Astrocyte (in vitro differentiated cells and primary cell): ENCODE measurements around the gene PDGFA. TPM values are rescaled to one million over a fixed set of nuclear protein-coding genes. Genes with fewer than 3 reads are reported as not detected.

ENCODE experiments used
- DNase-seq: peaks from one replicate; pipeline ENCODE4 v3.0.0-alpha.2; 2010; ENCODE audit warnings: low read depth
- FAIRE-seq: peaks from 2 replicates; lab custom pipeline; 2011; peaks lifted over from hg19 to GRCh38; lab: Jason Lieb, UNC
- H2AFZ ChIP-seq: 2 replicates; pipeline ENCODE4 v1.6.0; 2012; ENCODE audit warnings: low read depth, low read length, inconsistent platforms
- H3K27ac ChIP-seq: 2 replicates; pipeline ENCODE4 v1.5.1; 2011; ENCODE audit warnings: low read depth, low read length, inconsistent platforms
- H3K27me3 ChIP-seq: 2 replicates; pipeline ENCODE4 v1.6.0; 2011; ENCODE audit warnings: low read length, inconsistent platforms; ENCODE audit not compliant: insufficient read depth
- H3K36me3 ChIP-seq: 2 replicates; pipeline ENCODE4 v1.5.1; 2011; ENCODE audit warnings: low read length, inconsistent platforms; ENCODE audit not compliant: insufficient read depth
- H3K4me1 ChIP-seq: 2 replicates; pipeline ENCODE4 v1.5.1; 2011; ENCODE audit warnings: low read length, inconsistent platforms; ENCODE audit not compliant: insufficient read depth
- H3K4me2 ChIP-seq: 2 replicates; pipeline ENCODE4 v1.6.0; 2012; ENCODE audit warnings: low read length, inconsistent platforms
- H3K4me3 ChIP-seq: 2 replicates; pipeline ENCODE4 v1.5.1; 2011; ENCODE audit warnings: low read depth, mild to moderate bottlenecking, low read length, inconsistent platforms; ENCODE audit not compliant: insufficient read depth
- H3K79me2 ChIP-seq: 2 replicates; pipeline ENCODE4 v1.6.0; 2012; ENCODE audit warnings: mild to moderate bottlenecking, low read length, inconsistent platforms; ENCODE audit not compliant: insufficient read depth
- H3K9ac ChIP-seq: 2 replicates; pipeline ENCODE4 v1.6.0; 2012; ENCODE audit warnings: mild to moderate bottlenecking, low read length, inconsistent platforms
- H3K9me3 ChIP-seq: 2 replicates; pipeline ENCODE4 v1.5.1; 2012; ENCODE audit warnings: low read depth, mild to moderate bottlenecking, low read length, inconsistent platforms; ENCODE audit not compliant: insufficient read depth
- H4K20me1 ChIP-seq: 2 replicates; pipeline ENCODE4 v1.6.0; 2012; ENCODE audit warnings: low read length, inconsistent platforms; ENCODE audit not compliant: insufficient read depth
- H3K27ac Mint-ChIP-seq: one replicate; pipeline ENCODE4 v1.8.0; 2021; ENCODE audit warnings: mild to moderate bottlenecking, mixed read lengths; ENCODE audit not compliant: unreplicated experiment
- H3K27me3 Mint-ChIP-seq: one replicate; pipeline ENCODE4 v1.8.0; 2021; ENCODE audit warnings: low read depth, mixed read lengths; ENCODE audit not compliant: unreplicated experiment
- H3K36me3 Mint-ChIP-seq: one replicate; pipeline ENCODE4 v1.8.0; 2021; ENCODE audit warnings: low read depth, mixed read lengths; ENCODE audit not compliant: unreplicated experiment
- H3K4me1 Mint-ChIP-seq: one replicate; pipeline ENCODE4 v1.8.0; 2021; ENCODE audit warnings: low read depth, mixed read lengths; ENCODE audit not compliant: unreplicated experiment
- H3K4me3 Mint-ChIP-seq: one replicate; pipeline ENCODE4 v1.8.0; 2021; ENCODE audit warnings: mild to moderate bottlenecking, moderate library complexity, mixed read lengths; ENCODE audit not compliant: unreplicated experiment
- H3K9me3 Mint-ChIP-seq: one replicate; pipeline ENCODE4 v1.8.0; 2021; ENCODE audit warnings: mild to moderate bottlenecking, mixed read lengths; ENCODE audit not compliant: unreplicated experiment
- CTCF ChIP-seq: IDR thresholded peaks from 2 replicates; pipeline ENCODE4 v1.5.1; 2011; ENCODE audit warnings: low read depth, mild to moderate bottlenecking, inconsistent platforms, low read length, moderate library complexity; ENCODE audit not compliant: insufficient read depth
- EZH2 ChIP-seq: IDR thresholded peaks from 2 replicates; pipeline ENCODE4 v1.6.1; 2012; ENCODE audit warnings: mild to moderate bottlenecking, low read length, inconsistent platforms; ENCODE audit not compliant: insufficient read depth
- total RNA-seq: library from RNA; stranded (reverse); gene quantifications from 2 replicates; pipeline ENCODE4 v1.2.1, GENCODE V29; 2021

Gene PDGFA
- total RNA-seq, 1 donor from 2014 or later: 47.1 TPM

- Histone ChIP-seq H3K9ac (no peak overlapping the region), H3K9me3 (no peaks in the 10 kb centered on the region), H3K36me3 (no peaks in the 10 kb centered on the region), H3K4me1 (peaks cover 37% of the 10 kb centered on the region), H3K79me2 (peaks cover 73% of the 10 kb centered on the region), H3K4me3 (no peak overlapping the region), H2AFZ (no peak overlapping the region), H3K27me3 (no peaks in the 10 kb centered on the region), H3K4me2 (no peak overlapping the region), H3K27ac (no peak overlapping the region), H4K20me1 (peaks cover 67% of the 10 kb centered on the region)
- Mint-ChIP-seq H3K27me3 (no peaks in the 10 kb centered on the region), H3K4me3 (no peak overlapping the region), H3K4me1 (peaks cover 17% of the 10 kb centered on the region), H3K27ac (no peak overlapping the region), H3K9me3 (no peaks in the 10 kb centered on the region), H3K36me3 (peaks cover 7% of the 10 kb centered on the region)
- no peak for FAIRE-seq
- DNase-seq: no peak
- no peak for TF ChIP-seq EZH2
- TF ChIP-seq CTCF: no peak
Measured at GRCh38 chr7:511476-512145, 8.0 kb downstream of the PDGFA start.

GRCh38 chr7:510782-511281, 8.8 kb downstream of the PDGFA start:
- Histone ChIP-seq H3K4me2 (no peak overlapping the region), H3K36me3 (no peaks in the 10 kb centered on the region), H4K20me1 (peaks cover 74% of the 10 kb centered on the region), H3K4me1 (peaks cover 33% of the 10 kb centered on the region), H3K27me3 (no peaks in the 10 kb centered on the region), H3K9me3 (no peaks in the 10 kb centered on the region), H3K4me3 (no peak overlapping the region), H3K79me2 (peaks cover 73% of the 10 kb centered on the region), H2AFZ (no peak overlapping the region), H3K9ac (no peak overlapping the region), H3K27ac (no peak overlapping the region)
- TF ChIP-seq EZH2 (no peak), CTCF (no peak)
- Mint-ChIP-seq H3K4me3 (no peak overlapping the region), H3K27me3 (no peaks in the 10 kb centered on the region), H3K27ac (no peak overlapping the region), H3K4me1 (peaks cover 14% of the 10 kb centered on the region), H3K9me3 (no peaks in the 10 kb centered on the region), H3K36me3 (peaks cover 11% of the 10 kb centered on the region)
- FAIRE-seq (no peak), DNase-seq (no peak)

GRCh38 chr7:510131-510481, 9.5 kb downstream of the PDGFA start:
- Mint-ChIP-seq H3K27me3 (no peaks in the 10 kb centered on the region), H3K36me3 (peaks cover 17% of the 10 kb centered on the region), H3K4me1 (peaks cover 9% of the 10 kb centered on the region), H3K4me3 (no peak overlapping the region), H3K27ac (no peak overlapping the region), H3K9me3 (no peaks in the 10 kb centered on the region)
- Histone ChIP-seq H3K27ac (no peak overlapping the region), H3K36me3 (no peaks in the 10 kb centered on the region), H3K79me2 (peaks cover 73% of the 10 kb centered on the region), H3K9ac (no peak overlapping the region), H3K4me3 (no peak overlapping the region), H3K4me1 (peaks cover 27% of the 10 kb centered on the region), H4K20me1 (peaks cover 74% of the 10 kb centered on the region), H3K9me3 (no peaks in the 10 kb centered on the region), H2AFZ (no peak overlapping the region), H3K4me2 (no peak overlapping the region), H3K27me3 (no peaks in the 10 kb centered on the region)
- TF ChIP-seq CTCF (no peak), EZH2 (no peak)
- no peak for DNase-seq
- FAIRE-seq: no peak
